Adrenal gland (tissue), 5 donors: ENCODE data around the gene TMED10.

Experiments used
- POLR2A ChIP-seq, 2 donors: fragments of 450-650 bp; IDR thresholded peaks; one replicate each; pipeline ENCODE4 v1.6.1; 2017; ENCODE audit warnings: antibody characterized with exemption in 2 of 2, mild to moderate bottlenecking in 2 of 2, moderate library complexity in 1 of 2
- TF ChIP-seq, protein P1 (sequence below), 6 experiments: fragments of 450-650 bp in 4 of 6; fragments of 200-600 bp in 2 of 6; sonication (generic) in 1 of 6; IDR thresholded peaks; 1 replicate in 5 of 6; 2 replicates in 1 of 6; pipeline versions ENCODE4 v1.5.1 to v1.8.0; 2016 to 2021; ENCODE audit warnings: antibody characterized with exemption in 6 of 6, mild to moderate bottlenecking in 2 of 6, moderate library complexity in 1 of 6
- donor health status: DM: no; HTN: no; CAD: no.

DNA sequence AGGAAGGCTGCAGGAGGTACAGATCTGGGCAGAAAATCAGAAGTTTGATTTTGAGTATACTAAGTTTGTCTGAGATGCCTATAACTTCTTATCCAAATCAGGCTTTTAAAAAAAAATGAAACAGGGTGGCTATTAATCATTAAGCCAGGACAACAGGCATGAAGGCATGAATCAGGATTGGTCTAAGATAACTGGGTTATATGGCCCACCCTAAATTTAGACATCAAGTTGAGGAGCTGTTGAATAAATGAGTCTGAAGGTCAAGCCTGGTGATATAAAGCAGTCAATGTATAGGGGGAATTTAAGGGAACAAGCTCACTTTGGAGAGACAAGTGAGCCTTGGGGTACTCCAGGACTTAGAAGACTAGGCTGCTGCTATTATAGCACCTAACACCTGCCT lies 78.2 kb downstream of the TMED10 start:
- TF ChIP-seq, protein P1, sequence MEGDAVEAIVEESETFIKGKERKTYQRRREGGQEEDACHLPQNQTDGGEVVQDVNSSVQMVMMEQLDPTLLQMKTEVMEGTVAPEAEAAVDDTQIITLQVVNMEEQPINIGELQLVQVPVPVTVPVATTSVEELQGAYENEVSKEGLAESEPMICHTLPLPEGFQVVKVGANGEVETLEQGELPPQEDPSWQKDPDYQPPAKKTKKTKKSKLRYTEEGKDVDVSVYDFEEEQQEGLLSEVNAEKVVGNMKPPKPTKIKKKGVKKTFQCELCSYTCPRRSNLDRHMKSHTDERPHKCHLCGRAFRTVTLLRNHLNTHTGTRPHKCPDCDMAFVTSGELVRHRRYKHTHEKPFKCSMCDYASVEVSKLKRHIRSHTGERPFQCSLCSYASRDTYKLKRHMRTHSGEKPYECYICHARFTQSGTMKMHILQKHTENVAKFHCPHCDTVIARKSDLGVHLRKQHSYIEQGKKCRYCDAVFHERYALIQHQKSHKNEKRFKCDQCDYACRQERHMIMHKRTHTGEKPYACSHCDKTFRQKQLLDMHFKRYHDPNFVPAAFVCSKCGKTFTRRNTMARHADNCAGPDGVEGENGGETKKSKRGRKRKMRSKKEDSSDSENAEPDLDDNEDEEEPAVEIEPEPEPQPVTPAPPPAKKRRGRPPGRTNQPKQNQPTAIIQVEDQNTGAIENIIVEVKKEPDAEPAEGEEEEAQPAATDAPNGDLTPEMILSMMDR (IDR thresholded peaks at IDR 0.05), result no peak
- no peak for TF ChIP-seq POLR2A (IDR thresholded peaks at IDR 0.05)
